CD14-positive monocyte (primary cell): Measurements from ENCODE around the gene DGKB. TPM values are rescaled to one million over a fixed set of nuclear protein-coding genes. Genes with fewer than 3 reads are reported as not detected.

Source experiments
- DNase-seq, 3 donors: peaks; one replicate each; pipeline ENCODE4 v3.0.0-alpha.2; 2011 to 2022
- H2AFZ ChIP-seq: 2 replicates; pipeline ENCODE4 v1.6.0; 2012; ENCODE audit warnings: mild to moderate bottlenecking, low read depth, low read length, inconsistent platforms; ENCODE audit not compliant: insufficient read depth, poor library complexity, severe bottlenecking
- H3K27ac ChIP-seq, 2 donors: 1 replicate in 1 of 2; 2 replicates in 1 of 2; pipeline ENCODE4 v1.5.1; 2012 to 2013; ENCODE audit warnings: low read length in 2 of 2, control low read depth in 1 of 2, inconsistent platforms in 1 of 2, low read depth in 1 of 2, mild to moderate bottlenecking in 1 of 2
- H3K27me3 ChIP-seq, 2 donors: one replicate each; pipeline versions ENCODE4 v1.6.0 to v1.6.1; 2011 to 2013; ENCODE audit warnings: low read length in 2 of 2; ENCODE audit not compliant: control insufficient read depth in 2 of 2, insufficient read depth in 2 of 2
- H3K36me3 ChIP-seq, 2 donors: replicated peaks in 1 of 2; 1 replicate in 1 of 2; 2 replicates in 1 of 2; pipeline versions ENCODE4 v1.5.1 to v1.6.1; 2012 to 2013; ENCODE audit warnings: low read length in 2 of 2, control low read depth in 1 of 2, inconsistent platforms in 1 of 2, mild to moderate bottlenecking in 1 of 2; ENCODE audit not compliant: insufficient read depth in 2 of 2, control insufficient read depth in 1 of 2
- H3K4me1 ChIP-seq, 2 donors: 1 replicate in 1 of 2; 2 replicates in 1 of 2; pipeline versions ENCODE4 v1.5.1 to v1.6.1; 2012 to 2013; ENCODE audit warnings: low read length in 2 of 2, control low read depth in 1 of 2, inconsistent platforms in 1 of 2, mild to moderate bottlenecking in 1 of 2, moderate library complexity in 1 of 2; ENCODE audit not compliant: insufficient read depth in 2 of 2, control insufficient read depth in 1 of 2
- H3K4me2 ChIP-seq: replicated peaks from 2 replicates; pipeline ENCODE3; 2012; ENCODE audit warnings: low read length, moderate library complexity, mild to moderate bottlenecking; ENCODE audit not compliant: poor library complexity, severe bottlenecking; ENCODE audit errors: extremely low read depth
- H3K4me3 ChIP-seq, 3 experiments: fragments of 200-600 bp in 1 of 3; sonication (generic) in 1 of 3; replicated peaks in 1 of 3; 1 replicate in 2 of 3; 2 replicates in 1 of 3; pipeline ENCODE4 v1.5.1; 2011 to 2013; ENCODE audit warnings: low read length in 3 of 3, mild to moderate bottlenecking in 3 of 3, control low read depth in 2 of 3, low read depth in 2 of 3, inconsistent platforms in 1 of 3, moderate library complexity in 1 of 3
- H3K79me2 ChIP-seq: 2 replicates; pipeline ENCODE4 v1.6.0; 2012; ENCODE audit warnings: mild to moderate bottlenecking, control low read depth, inconsistent platforms, low read length, moderate library complexity; ENCODE audit not compliant: insufficient read depth
- H3K9ac ChIP-seq: 2 replicates; pipeline ENCODE4 v1.6.0; 2017; ENCODE audit warnings: low read length, mild to moderate bottlenecking; ENCODE audit not compliant: insufficient read depth, poor library complexity, severe bottlenecking
- H3K9me3 ChIP-seq, 2 donors: replicated peaks in 1 of 2; 1 replicate in 1 of 2; 2 replicates in 1 of 2; pipeline versions ENCODE4 v1.5.1 to v1.6.1; 2012 to 2013; ENCODE audit warnings: low read length in 2 of 2, control low read depth in 1 of 2; ENCODE audit not compliant: control insufficient read depth in 1 of 2, insufficient read depth in 1 of 2
- H4K20me1 ChIP-seq: 2 replicates; pipeline ENCODE4 v1.6.0; 2012; ENCODE audit warnings: mild to moderate bottlenecking, low read length, control low read depth, moderate library complexity; ENCODE audit not compliant: insufficient read depth
- H3K27ac Mint-ChIP-seq, 7 donors: one replicate each; pipeline ENCODE4 v1.8.0; 2020; ENCODE audit warnings: mild to moderate bottlenecking in 7 of 7, mixed read lengths in 7 of 7, moderate library complexity in 6 of 7, inconsistent platforms in 2 of 7
- H3K27me3 Mint-ChIP-seq, 3 donors: one replicate each; pipeline ENCODE4 v1.8.0; 2021 to 2022; ENCODE audit warnings: low read depth in 3 of 3, mild to moderate bottlenecking in 3 of 3, mixed read lengths in 3 of 3, moderate library complexity in 3 of 3, inconsistent platforms in 1 of 3
- H3K36me3 Mint-ChIP-seq, 2 donors: one replicate each; pipeline ENCODE4 v1.8.0; 2020; ENCODE audit warnings: mixed read lengths in 2 of 2, inconsistent platforms in 1 of 2, mild to moderate bottlenecking in 1 of 2
- H3K4me1 Mint-ChIP-seq: one replicate; pipeline ENCODE4 v1.8.0; 2020; ENCODE audit warnings: mild to moderate bottlenecking, mixed read lengths
- H3K4me3 Mint-ChIP-seq, 2 donors: one replicate each; pipeline ENCODE4 v1.8.0; 2020; ENCODE audit warnings: mild to moderate bottlenecking in 2 of 2, mixed read lengths in 2 of 2, moderate library complexity in 1 of 2
- H3K9me3 Mint-ChIP-seq, 7 donors: one replicate each; pipeline ENCODE4 v1.8.0; 2020 to 2022; ENCODE audit warnings: mixed read lengths in 7 of 7, mild to moderate bottlenecking in 6 of 7, moderate library complexity in 6 of 7, inconsistent platforms in 2 of 7
- CTCF ChIP-seq: fragments of 200-600 bp; IDR thresholded peaks from one replicate; pipeline ENCODE4 v1.8.0; 2022; ENCODE audit warnings: antibody characterized with exemption, mild to moderate bottlenecking
- WGBS: methylation state at CpG from one replicate; pipeline ENCODE4 v1.1.5; 2013; ENCODE audit warnings: missing lambda C conversion rate; ENCODE audit not compliant: insufficient coverage; 5-methylcytosine and 5-hydroxymethylcytosine counted together
- intact Hi-C, 2 donors: fragments of 100-400 bp; cut with micrococcal nuclease; formaldehyde crosslinking; loops; one replicate each; pipeline versions ENCODE4 v1.15.0 to v1.15.1; 2023
- polyA plus RNA-seq, 3 donors: library from polyadenylated mRNA; depleted of rRNA in 1 of 3; unstranded in 2 of 3; stranded (reverse) in 1 of 3; fragments of 300-500 nt in 2 of 3; fragments of >200 nt in 1 of 3; fragmentation: Illumina TruSeq in 2 of 3; gene quantifications; 1 replicate in 2 of 3; 2 replicates in 1 of 3; pipeline ENCODE4 v1.2.3, GENCODE V29; 2012 to 2021

Gene DGKB
- polyA plus RNA-seq, 3 donors, result not detected

- no peaks in the 10 kb centered on the region for H3K9me3 ChIP-seq
- H3K4me3 Mint-ChIP-seq, result no peak overlapping the region
- H4K20me1 ChIP-seq, result no peaks in the 10 kb centered on the region
- H3K9ac ChIP-seq, result no peak overlapping the region
- H3K4me1 ChIP-seq, result no peaks in the 10 kb centered on the region
- H3K27ac Mint-ChIP-seq, result no peak overlapping the region
- no peak for DNase-seq
- no peak overlapping the region for H3K27ac ChIP-seq
- H3K36me3 ChIP-seq, result no peaks in the 10 kb centered on the region
- intact Hi-C loops, result no loop called here
- no peaks in the 10 kb centered on the region for H3K27me3 ChIP-seq
- H3K36me3 Mint-ChIP-seq, result no peaks in the 10 kb centered on the region
- H3K27me3 Mint-ChIP-seq, result peaks cover 0 to 2% (median 0%) of the 10 kb centered on the region in 3 donors
- no peaks in the 10 kb centered on the region for H3K79me2 ChIP-seq
- H3K4me1 Mint-ChIP-seq, result no peaks in the 10 kb centered on the region
- H3K9me3 Mint-ChIP-seq, result peaks cover 0 to 5% (median 0%) of the 10 kb centered on the region in 7 donors
- H2AFZ ChIP-seq, result no peak overlapping the region
- no peak for TF ChIP-seq CTCF
- no CpG with 5 or more reads among the region's 3 CpGs for WGBS
- no peak overlapping the region for H3K4me2 ChIP-seq
- H3K4me3 ChIP-seq, result no peak overlapping the region
Observed at GRCh38 chr7:14236834-14237233, 665.7 kb downstream of the DGKB start.

- Mint-ChIP-seq H3K4me1 (no peaks in the 10 kb centered on the region), H3K9me3 (peaks cover 0 to 5% (median 1%) of the 10 kb centered on the region in 7 donors), H3K4me3 (no peak overlapping the region), H3K36me3 (no peaks in the 10 kb centered on the region), H3K27ac (no peak overlapping the region), H3K27me3 (peaks cover 0 to 2% (median 0%) of the 10 kb centered on the region in 3 donors)
- Histone ChIP-seq H2AFZ (no peak overlapping the region), H3K9me3 (no peaks in the 10 kb centered on the region), H4K20me1 (no peaks in the 10 kb centered on the region), H3K4me1 (no peaks in the 10 kb centered on the region), H3K27ac (no peak overlapping the region), H3K27me3 (no peaks in the 10 kb centered on the region), H3K9ac (no peak overlapping the region), H3K4me3 (no peak overlapping the region), H3K79me2 (no peaks in the 10 kb centered on the region), H3K4me2 (no peak overlapping the region), H3K36me3 (no peaks in the 10 kb centered on the region)
- no CpG with 5 or more reads among the region's 2 CpGs for WGBS
- intact Hi-C loops, result no loop called here
- no peak for DNase-seq
- TF ChIP-seq CTCF, result no peak
Observed at GRCh38 chr7:14235056-14235455, 667.5 kb downstream of the DGKB start.
